HG02981 (cell line): Measurements from ENCODE around the gene ELP5.

ENCODE experiments used
- ATAC-seq: cut with Tn5 transposase; IDR thresholded peaks from one replicate; pipeline ENCODE4 v1.9.1; 2021; ENCODE audit warnings: mild to moderate bottlenecking, moderate library complexity; ENCODE audit not compliant: unreplicated experiment

Gene ELP5

GRCh38 chr17:7218758-7219157 lies 33.3 kb upstream of the ELP5 start:
- no peak for ATAC-seq

- no peak for ATAC-seq
Observed at GRCh38 chr17:7219229-7219811, 32.7 kb upstream of the ELP5 start.

- peak; percentile 48 for ATAC-seq
Observed at GRCh38 chr17:7219812-7220592, 32.0 kb upstream of the ELP5 start, which contains the start of the genes ACADVL and DLG4. ACADVL (plus strand) TSS chr17:7219938; CDS start chr17:7219985, 47 bp downstream. DLG4 (minus strand) TSS chr17:7219836.

GRCh38 chr17:7220593-7221277 lies 31.3 kb upstream of the ELP5 start:
- ATAC-seq, result no peak

GRCh38 chr17:7221278-7222092 lies 30.5 kb upstream of the ELP5 start:
- no peak for ATAC-seq

- no peak for ATAC-seq
Observed at GRCh38 chr17:7222093-7222971, 29.7 kb upstream of the ELP5 start.

GRCh38 chr17:7222972-7223292 lies 29.1 kb upstream of the ELP5 start:
- no peak for ATAC-seq

- ATAC-seq, result no peak
Observed at GRCh38 chr17:7223375-7223774, 28.6 kb upstream of the ELP5 start.

- no peak for ATAC-seq
Observed at GRCh38 chr17:7224110-7224509, 27.9 kb upstream of the ELP5 start.

- no peak for ATAC-seq
Observed at GRCh38 chr17:7224661-7225111, 27.3 kb upstream of the ELP5 start.

- ATAC-seq, result no peak
Observed at GRCh38 chr17:7225711-7226331, 26.2 kb upstream of the ELP5 start.

GRCh38 chr17:7226721-7227710 lies 25.0 kb upstream of the ELP5 start:
- no peak for ATAC-seq

- ATAC-seq, result no peak
Observed at GRCh38 chr17:7228920-7229319, 23.1 kb upstream of the ELP5 start.

GRCh38 chr17:7229504-7229903 lies 22.5 kb upstream of the ELP5 start:
- no peak for ATAC-seq

- no peak for ATAC-seq
Observed at GRCh38 chr17:7232114-7232513, 19.9 kb upstream of the ELP5 start.

- no peak for ATAC-seq
Observed at GRCh38 chr17:7233701-7234082, 18.3 kb upstream of the ELP5 start.

- peak; percentile 43 for ATAC-seq
Observed at GRCh38 chr17:7234083-7234951, 17.7 kb upstream of the ELP5 start, which contains the start of gene DVL2. DVL2 (minus strand) TSS chr17:7234517; CDS start chr17:7234262, 255 bp downstream.
